NCI-H82 treated with DMSO at 0.1 percent for 48 hours (cell line): ENCODE data around the gene LAMA5.

Experiments
- DNase-seq: peaks from one replicate; lab custom pipeline; 2025; ENCODE audit not compliant: unreplicated experiment; lab: John Stamatoyannopoulos, UW

Gene LAMA5

GRCh38 chr20:62268228-62268900 lies 98.7 kb downstream of the LAMA5 start:
- DNase-seq = no peak

GRCh38 chr20:62267543-62267942 lies 99.6 kb downstream of the LAMA5 start:
- no peak for DNase-seq

- no peak for DNase-seq
Measured at GRCh38 chr20:62266851-62267250, 100.3 kb downstream of the LAMA5 start.

GRCh38 chr20:62266340-62266739 lies 100.8 kb downstream of the LAMA5 start:
- DNase-seq = no peak

GRCh38 chr20:62265365-62265764 lies 101.7 kb downstream of the LAMA5 start:
- DNase-seq = no peak

GRCh38 chr20:62263396-62263795 lies 103.7 kb downstream of the LAMA5 start:
- DNase-seq = no peak

GRCh38 chr20:62262064-62262463 lies 105.0 kb downstream of the LAMA5 start:
- no peak for DNase-seq

GRCh38 chr20:62259294-62259565 lies 107.9 kb downstream of the LAMA5 start:
- no peak for DNase-seq
